ENCODE data around the gene C20orf144.

Gene C20orf144

GRCh38 chr20:33681288-33681687, 19.2 kb downstream of the C20orf144 start:
- no peak overlapping the region for H3K4me2 ChIP-seq (ENCODE audit: low read length)
- no peak overlapping the region for H3K4me3 ChIP-seq (ENCODE audit: low read length)
- H3K27me3 ChIP-seq (ENCODE audit: low read depth, low read length): no peaks in the 10 kb centered on the region
- H3K9ac ChIP-seq (ENCODE audit: low read length): no peak overlapping the region
- H2AFZ ChIP-seq (ENCODE audit: low read depth, low read length): no peak overlapping the region
- peaks cover 58% of the 10 kb centered on the region for H3K36me3 ChIP-seq (replicated peaks; ENCODE audit: low read depth, low read length)
- peaks cover 83% of the 10 kb centered on the region for H4K20me1 ChIP-seq (ENCODE audit: insufficient read depth, low read length)
- H3K9me3 ChIP-seq (ENCODE audit: insufficient read depth, low read length): no peaks in the 10 kb centered on the region
- H3K79me2 ChIP-seq (ENCODE audit: low read length): peaks cover 64% of the 10 kb centered on the region
- TF ChIP-seq, protein P1, sequence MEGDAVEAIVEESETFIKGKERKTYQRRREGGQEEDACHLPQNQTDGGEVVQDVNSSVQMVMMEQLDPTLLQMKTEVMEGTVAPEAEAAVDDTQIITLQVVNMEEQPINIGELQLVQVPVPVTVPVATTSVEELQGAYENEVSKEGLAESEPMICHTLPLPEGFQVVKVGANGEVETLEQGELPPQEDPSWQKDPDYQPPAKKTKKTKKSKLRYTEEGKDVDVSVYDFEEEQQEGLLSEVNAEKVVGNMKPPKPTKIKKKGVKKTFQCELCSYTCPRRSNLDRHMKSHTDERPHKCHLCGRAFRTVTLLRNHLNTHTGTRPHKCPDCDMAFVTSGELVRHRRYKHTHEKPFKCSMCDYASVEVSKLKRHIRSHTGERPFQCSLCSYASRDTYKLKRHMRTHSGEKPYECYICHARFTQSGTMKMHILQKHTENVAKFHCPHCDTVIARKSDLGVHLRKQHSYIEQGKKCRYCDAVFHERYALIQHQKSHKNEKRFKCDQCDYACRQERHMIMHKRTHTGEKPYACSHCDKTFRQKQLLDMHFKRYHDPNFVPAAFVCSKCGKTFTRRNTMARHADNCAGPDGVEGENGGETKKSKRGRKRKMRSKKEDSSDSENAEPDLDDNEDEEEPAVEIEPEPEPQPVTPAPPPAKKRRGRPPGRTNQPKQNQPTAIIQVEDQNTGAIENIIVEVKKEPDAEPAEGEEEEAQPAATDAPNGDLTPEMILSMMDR (IDR thresholded peaks at IDR 0.05; ENCODE audit: low read depth, low read length): no peak
- no peak for TF ChIP-seq EZH2phosphoT487 (IDR thresholded peaks at IDR 0.05; ENCODE audit: low read depth)
- peaks cover 13% of the 10 kb centered on the region for H3K4me1 ChIP-seq (ENCODE audit: low read length)
- no peak overlapping the region for H3K27ac ChIP-seq (ENCODE audit: low read length)

DNA sequence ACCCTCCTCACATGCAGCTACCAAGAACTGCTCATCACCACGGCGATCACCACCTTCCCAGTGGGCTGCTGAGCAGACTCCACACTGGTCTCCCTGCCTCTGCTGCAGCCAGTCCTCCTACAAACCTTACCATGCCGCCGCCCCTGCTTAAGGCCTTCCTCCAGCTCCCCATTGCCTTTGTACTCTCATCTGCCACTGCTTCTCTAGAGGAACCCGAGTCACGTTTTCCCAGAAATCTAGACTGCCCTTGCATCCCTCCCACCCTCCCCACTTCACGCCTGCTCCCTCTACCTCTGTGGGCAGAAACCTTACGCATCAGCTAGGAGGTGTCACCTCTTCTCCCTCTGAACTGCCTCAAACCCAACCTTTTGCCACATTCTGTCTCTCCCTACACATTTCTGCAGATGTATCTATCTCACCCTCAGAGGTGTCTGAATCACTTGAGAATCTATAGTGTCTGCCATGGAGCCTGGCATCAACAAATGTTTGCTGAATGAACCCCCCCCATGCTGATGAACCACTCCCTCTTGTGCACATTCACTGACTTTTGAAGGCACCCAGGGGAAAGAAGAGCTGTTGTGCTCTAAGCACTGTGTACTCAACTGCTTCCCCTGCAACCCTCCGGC, 19.7 kb downstream of the C20orf144 start:
- peaks cover 64% of the 10 kb centered on the region for H3K79me2 ChIP-seq (ENCODE audit: low read length)
- H3K4me2 ChIP-seq (ENCODE audit: low read length): no peak overlapping the region

GRCh38 chr20:33684533-33685327, 22.6 kb downstream of the C20orf144 start:
- Histone ChIP-seq H2AFZ (ENCODE audit: low read depth, low read length) (no peak overlapping the region), H3K36me3 (replicated peaks; ENCODE audit: low read depth, low read length) (peaks cover 33% of the 10 kb centered on the region), H3K79me2 (ENCODE audit: low read length) (peaks cover 63% of the 10 kb centered on the region), H4K20me1 (ENCODE audit: insufficient read depth, low read length) (peaks cover 53% of the 10 kb centered on the region), H3K27me3 (ENCODE audit: low read depth, low read length) (no peaks in the 10 kb centered on the region), H3K27ac (ENCODE audit: low read length) (peak overlapping the region; percentile 89), H3K9ac (ENCODE audit: low read length) (peak overlapping the region; percentile 96), H3K4me3 (ENCODE audit: low read length) (peak overlapping the region; percentile 96), H3K4me1 (ENCODE audit: low read length) (peaks cover 40% of the 10 kb centered on the region), H3K9me3 (ENCODE audit: insufficient read depth, low read length) (no peaks in the 10 kb centered on the region), H3K4me2 (ENCODE audit: low read length) (peak overlapping the region; percentile 98)
- TF ChIP-seq, protein P1 (IDR thresholded peaks at IDR 0.05; ENCODE audit: low read depth, low read length): no peak
- TF ChIP-seq EZH2phosphoT487 (IDR thresholded peaks at IDR 0.05; ENCODE audit: low read depth): no peak

More for the DNA sequence above, 19.7 kb downstream of the C20orf144 start:
- no peaks in the 10 kb centered on the region for H3K9me3 ChIP-seq (ENCODE audit: insufficient read depth, low read length)
- peaks cover 16% of the 10 kb centered on the region for H3K4me1 ChIP-seq (ENCODE audit: low read length)
- no peak overlapping the region for H3K9ac ChIP-seq (ENCODE audit: low read length)
- peaks cover 54% of the 10 kb centered on the region for H3K36me3 ChIP-seq (replicated peaks; ENCODE audit: low read depth, low read length)
- H3K4me3 ChIP-seq (ENCODE audit: low read length): no peak overlapping the region
- H4K20me1 ChIP-seq (ENCODE audit: insufficient read depth, low read length): peaks cover 81% of the 10 kb centered on the region
- H3K27ac ChIP-seq (ENCODE audit: low read length): no peak overlapping the region
- no peaks in the 10 kb centered on the region for H3K27me3 ChIP-seq (ENCODE audit: low read depth, low read length)
- no peak overlapping the region for H2AFZ ChIP-seq (ENCODE audit: low read depth, low read length)
- TF ChIP-seq, protein P1 (IDR thresholded peaks at IDR 0.05; ENCODE audit: low read depth, low read length): no peak
- no peak for TF ChIP-seq EZH2phosphoT487 (IDR thresholded peaks at IDR 0.05; ENCODE audit: low read depth)

GRCh38 chr20:33685328-33686099, 23.4 kb downstream of the C20orf144 start:
- peak overlapping the region; percentile 96 for H3K4me3 ChIP-seq (ENCODE audit: low read length)
- peaks cover 55% of the 10 kb centered on the region for H3K79me2 ChIP-seq (ENCODE audit: low read length)
- peak overlapping the region; percentile 89 for H3K27ac ChIP-seq (ENCODE audit: low read length)
- H3K4me2 ChIP-seq (ENCODE audit: low read length): peak overlapping the region; percentile 98
- peaks cover 45% of the 10 kb centered on the region for H3K4me1 ChIP-seq (ENCODE audit: low read length)
- H3K27me3 ChIP-seq (ENCODE audit: low read depth, low read length): no peaks in the 10 kb centered on the region
- H4K20me1 ChIP-seq (ENCODE audit: insufficient read depth, low read length): peaks cover 45% of the 10 kb centered on the region
- peaks cover 25% of the 10 kb centered on the region for H3K36me3 ChIP-seq (replicated peaks; ENCODE audit: low read depth, low read length)
- H3K9ac ChIP-seq (ENCODE audit: low read length): peak overlapping the region; percentile 96
- no peaks in the 10 kb centered on the region for H3K9me3 ChIP-seq (ENCODE audit: insufficient read depth, low read length)
- TF ChIP-seq EZH2phosphoT487 (IDR thresholded peaks at IDR 0.05; ENCODE audit: low read depth): no peak
- TF ChIP-seq, protein P1 (IDR thresholded peaks at IDR 0.05; ENCODE audit: low read depth, low read length): no peak
- no peak overlapping the region for H2AFZ ChIP-seq (ENCODE audit: low read depth, low read length)

Measured in OCI-LY3 (cell line).